Left colon (tissue), 2 donors: ENCODE measurements around the gene SCN1B. TPM values are rescaled to one million over a fixed set of nuclear protein-coding genes. Genes with fewer than 3 reads are reported as not detected.

Experiments
- ATAC-seq: fragments of 200-7000 bp; cut with Tn5 transposase; one replicate; pipeline ENCODE4 v1.9.1; 2020; ENCODE audit warnings: mild to moderate bottlenecking, moderate library complexity
- DNase-seq, 2 donors: peaks; one replicate each; pipeline ENCODE4 v3.0.0-alpha.2; 2020
- intact Hi-C, 2 donors: fragments of 100-400 bp; cut with DNase I in 1 of 2; cut with micrococcal nuclease in 1 of 2; formaldehyde crosslinking; loops; one replicate each; pipeline versions ENCODE4 v1.11.2 to v1.14.0; 2022; cut with DNase I, micrococcal nuclease
- total RNA-seq, 2 donors: library from RNA; stranded (reverse); fragmentation: NEBNext Ultra II Directional; extraction: Animal tissue kit (Norgen Biotek cat#: 25700); gene quantifications; one replicate each; pipeline ENCODE4 v1.2.1, GENCODE V29; 2021
- donor health status: DM: no; HTN: no; CAD: no.
- donor health status: DM: yes; HTN: yes; CAD: no.

The SCN1B gene
- total RNA-seq, 2 donors from 2014 or later: 2.2 to 4.1 TPM

GRCh38 chr19:35061583-35062373 lies 31.5 kb downstream of the SCN1B start:
- ATAC-seq: no peak
- intact Hi-C loops: loop anchor here in 1 of 2 donors (10.0 kb wide), 1 partner anchor 83 kb away; the partner anchor contains the start of gene FXYD7
- DNase-seq: no peak

DNA sequence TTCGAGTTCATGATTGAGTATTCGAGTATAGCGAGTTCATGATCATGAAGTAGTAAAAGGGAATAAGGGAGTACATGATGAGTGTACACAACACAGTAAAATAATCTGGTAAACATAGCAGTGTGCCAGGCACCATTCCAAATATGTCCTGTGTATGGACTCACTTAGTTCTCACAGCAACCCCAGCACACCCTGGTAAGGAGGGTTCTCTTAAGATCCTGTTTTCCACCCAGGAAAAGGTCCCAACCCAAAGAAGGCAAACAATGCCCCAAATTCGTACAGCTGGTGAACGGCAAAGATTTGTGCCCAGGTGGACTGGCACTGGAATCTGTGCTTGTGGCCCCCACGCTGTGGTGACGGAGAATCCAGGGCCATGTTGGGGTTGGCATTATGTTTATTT lies 32.7 kb downstream of the SCN1B start:
- DNase-seq: no peak
- no peak for ATAC-seq
- intact Hi-C loops: loop anchor here in 1 of 2 donors (10.0 kb wide), 1 partner anchor 82 kb away; the partner anchor contains the start of gene FXYD7

DNA sequence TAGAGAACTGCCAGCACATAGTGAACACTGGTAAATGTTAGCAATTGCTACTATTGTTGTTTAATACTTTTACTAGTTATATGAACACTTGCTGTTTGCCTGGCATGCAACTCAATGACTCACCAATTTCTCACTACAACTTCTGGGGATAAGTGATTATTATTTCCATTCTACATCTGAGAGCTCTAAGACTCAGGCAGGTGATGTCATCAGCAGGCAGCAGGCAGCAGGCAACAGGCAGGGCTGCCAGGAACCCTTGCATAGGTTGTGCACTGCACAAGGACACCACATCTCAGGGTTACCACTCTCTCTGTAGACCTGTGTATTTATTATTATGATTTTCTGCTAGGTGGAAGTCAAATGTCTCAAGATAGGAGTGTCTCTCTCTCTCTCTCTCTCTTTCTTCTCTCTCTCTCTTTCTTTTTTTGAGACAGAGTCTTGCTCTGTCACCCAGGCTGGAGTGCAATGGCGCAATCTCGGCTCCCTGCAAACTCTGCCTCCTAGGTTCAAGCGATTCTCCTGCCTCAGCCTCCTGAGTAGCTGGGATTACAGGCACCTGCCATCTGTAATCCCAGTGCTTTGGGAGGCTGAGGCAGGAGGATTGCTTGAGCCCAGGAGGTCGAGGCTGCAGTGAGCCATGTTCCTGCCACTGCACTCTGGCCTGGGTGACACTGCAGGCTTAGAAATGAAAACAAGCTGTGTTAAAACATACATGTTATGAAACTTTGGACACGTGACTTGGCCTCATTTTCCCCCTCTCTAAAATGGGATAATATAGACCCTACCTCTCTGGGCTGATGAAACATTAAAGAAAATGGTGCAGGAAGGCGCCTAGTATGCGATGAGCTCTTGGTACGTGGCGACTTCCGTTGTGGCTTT lies 33.9 kb downstream of the SCN1B start:
- DNase-seq: no peak
- no peak for ATAC-seq
- intact Hi-C loops: loop anchor here in 1 of 2 donors (10.0 kb wide), 1 partner anchor 81 kb away; the partner anchor contains the start of gene FXYD7

GRCh38 chr19:35065574-35065973 lies 35.3 kb downstream of the SCN1B start:
- intact Hi-C loops: loop anchor here in 1 of 2 donors (10.0 kb wide), 1 partner anchor 79 kb away; the partner anchor contains the start of gene FXYD7

GRCh38 chr19:35066121-35066520 lies 35.9 kb downstream of the SCN1B start:
- ATAC-seq: no peak
- intact Hi-C loops: loop anchor here in 1 of 2 donors (10.0 kb wide), 1 partner anchor 79 kb away; the partner anchor contains the start of gene FXYD7
- no peak for DNase-seq

More at GRCh38 chr19:35065574-35065973, 35.3 kb downstream of the SCN1B start:
- no peak for DNase-seq
- no peak for ATAC-seq

- ATAC-seq (peak; percentile 95), DNase-seq (peak; percentile 80 to 96)
- intact Hi-C loops: loop anchor here in 1 of 2 donors (10.0 kb wide), 1 partner anchor 78 kb away; the partner anchor contains the start of gene FXYD7
These were observed 36.7 kb downstream of the SCN1B start for GRCh38 chr19:35066691-35067563.

DNA sequence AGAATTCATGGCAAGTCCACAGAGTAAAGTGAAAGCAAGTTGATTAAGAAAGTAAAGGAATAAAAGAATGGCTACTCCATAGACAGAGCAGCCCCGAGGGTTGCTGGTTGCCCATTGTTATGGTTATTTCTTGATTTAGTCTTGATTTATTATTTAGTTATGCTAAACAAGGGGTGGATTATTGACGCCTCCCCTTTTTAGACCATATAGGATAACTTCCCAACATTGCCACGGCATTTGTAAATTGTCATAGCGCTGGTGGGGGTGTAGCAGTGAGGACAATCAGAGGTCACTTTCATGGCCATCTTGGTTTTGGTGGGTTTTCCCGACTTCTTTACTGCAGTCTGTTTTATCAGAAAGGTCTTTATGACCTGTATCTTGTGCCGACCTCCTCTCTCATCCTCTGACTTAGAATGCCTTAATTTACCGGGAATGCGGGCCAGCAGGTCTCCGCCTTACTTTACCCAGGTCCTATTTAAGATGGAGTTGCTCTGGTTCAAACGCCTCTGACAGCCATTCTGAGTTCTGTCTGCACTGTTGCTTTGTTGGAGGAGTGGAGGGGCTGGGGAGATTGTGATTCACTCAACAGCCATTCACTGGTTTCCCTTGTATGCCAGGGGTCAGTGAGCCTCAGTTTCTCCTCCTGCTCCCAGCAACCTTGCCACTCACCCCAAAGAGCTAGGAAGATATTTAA lies 38.8 kb downstream of the SCN1B start:
- DNase-seq (no peak), ATAC-seq (no peak)
- intact Hi-C loops: loop anchor here in 1 of 2 donors (10.0 kb wide), 1 partner anchor 76 kb away; the partner anchor contains the start of gene FXYD7

- ATAC-seq (no peak), DNase-seq (no peak)
- intact Hi-C loops: loop anchor here in 1 of 2 donors (10.0 kb wide), 1 partner anchor 75 kb away; the partner anchor contains the start of gene FXYD7
These were observed 39.4 kb downstream of the SCN1B start for GRCh38 chr19:35069696-35070095.

DNA sequence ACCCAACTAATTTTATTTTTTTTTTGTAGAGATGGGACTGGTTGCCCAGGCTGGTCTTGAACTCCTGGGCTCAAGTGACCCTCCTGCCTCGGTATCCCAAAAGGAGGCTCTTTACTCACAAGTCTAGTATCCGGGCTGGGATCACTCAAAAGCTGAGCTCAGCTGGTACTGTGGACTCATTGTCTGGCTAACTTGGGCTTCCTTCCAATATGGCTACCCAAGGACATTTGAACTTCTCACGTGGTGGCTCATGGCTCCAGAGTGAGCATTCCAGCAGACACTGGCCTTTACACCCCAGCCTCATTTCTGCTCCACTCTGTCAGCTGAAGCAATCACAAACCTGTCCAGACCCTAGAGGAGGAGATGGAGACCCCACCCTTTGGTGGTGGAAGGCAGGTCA lies 40.2 kb downstream of the SCN1B start:
- ATAC-seq (no peak), DNase-seq (no peak)

DNA sequence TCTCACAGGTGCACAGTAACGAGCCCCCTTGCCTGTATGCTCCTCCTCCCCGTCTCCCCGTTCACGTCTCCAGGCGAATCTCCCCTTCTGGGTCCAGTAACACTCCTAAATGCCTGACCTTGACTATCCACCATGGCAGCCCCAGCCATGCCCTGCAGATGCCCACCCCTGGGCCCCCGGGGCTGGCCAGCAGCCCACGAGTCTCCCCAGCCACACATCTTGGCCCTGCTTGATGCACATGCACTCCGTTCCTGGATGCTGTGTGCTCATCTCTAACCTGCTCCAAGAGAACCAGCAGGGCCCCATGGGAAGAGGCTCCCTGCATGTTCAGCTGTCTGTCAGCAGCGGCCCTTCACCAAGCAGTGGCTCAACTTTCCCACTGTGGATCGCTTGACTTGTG lies 43.2 kb downstream of the SCN1B start:
- ATAC-seq: no peak
- intact Hi-C loops: no loop called here
- DNase-seq: no peak

More for the DNA sequence above, 40.2 kb downstream of the SCN1B start:
- intact Hi-C loops: no loop called here

DNA sequence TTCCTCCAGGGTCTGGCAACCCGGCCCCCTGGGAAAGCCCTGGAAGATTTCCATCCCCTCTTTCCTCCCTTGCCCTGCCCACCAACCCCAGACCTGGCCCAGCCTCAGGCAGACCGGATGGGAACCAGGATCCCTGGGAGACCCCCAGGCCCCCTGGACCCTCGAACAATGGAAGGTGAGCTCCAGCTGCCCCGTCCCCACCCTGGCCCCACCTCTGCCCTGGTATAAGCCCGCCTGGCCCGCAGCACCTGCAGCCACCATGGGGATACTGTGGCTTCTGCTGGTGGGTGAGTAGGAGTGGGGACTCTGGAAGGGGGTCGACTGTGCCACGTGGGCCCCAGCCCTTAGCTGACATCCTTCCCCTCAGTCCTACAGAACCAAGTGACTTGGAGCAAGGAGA lies 43.7 kb downstream of the SCN1B start:
- ATAC-seq (no peak), DNase-seq (no peak)
- intact Hi-C loops: no loop called here

DNA sequence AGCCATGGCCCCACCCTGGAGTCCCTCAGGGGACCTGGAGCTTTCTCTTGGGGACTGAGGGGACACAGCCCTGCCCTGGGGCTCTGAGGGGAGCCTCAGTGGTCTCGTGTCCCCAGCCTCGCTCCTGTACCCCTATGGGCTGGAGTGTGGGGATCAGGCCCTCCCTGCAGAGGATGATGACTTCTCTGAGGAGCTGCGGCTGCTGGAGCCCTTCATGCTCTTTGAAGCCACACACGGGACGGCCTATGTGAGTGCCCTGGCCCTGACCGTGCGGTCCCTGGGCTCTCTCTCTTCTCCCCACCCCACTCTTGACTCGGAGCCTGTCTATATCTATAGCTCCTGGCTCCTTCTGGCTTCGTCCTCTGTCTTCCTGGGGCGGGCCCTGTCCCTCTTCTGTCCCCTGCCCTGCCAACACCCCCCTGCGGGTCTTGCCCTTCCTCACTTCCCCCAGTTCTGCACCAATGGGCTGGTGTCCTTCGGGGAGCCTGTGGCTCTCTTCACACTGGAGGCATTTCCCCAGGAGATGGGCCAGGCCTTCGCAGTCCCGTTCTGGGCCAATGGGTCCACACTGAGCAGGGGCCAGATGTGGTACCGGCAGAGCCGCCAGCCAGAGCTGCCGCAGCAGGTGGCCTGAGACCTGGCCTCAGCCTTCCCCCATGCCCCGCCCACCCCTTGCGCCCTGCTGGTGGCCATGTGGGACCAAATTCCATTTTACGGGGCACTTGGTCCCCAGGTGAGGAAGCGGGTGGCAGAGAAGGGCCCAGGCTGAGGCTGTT lies 44.3 kb downstream of the SCN1B start:
- no peak for ATAC-seq
- intact Hi-C loops: no loop called here
- DNase-seq: no peak

DNA sequence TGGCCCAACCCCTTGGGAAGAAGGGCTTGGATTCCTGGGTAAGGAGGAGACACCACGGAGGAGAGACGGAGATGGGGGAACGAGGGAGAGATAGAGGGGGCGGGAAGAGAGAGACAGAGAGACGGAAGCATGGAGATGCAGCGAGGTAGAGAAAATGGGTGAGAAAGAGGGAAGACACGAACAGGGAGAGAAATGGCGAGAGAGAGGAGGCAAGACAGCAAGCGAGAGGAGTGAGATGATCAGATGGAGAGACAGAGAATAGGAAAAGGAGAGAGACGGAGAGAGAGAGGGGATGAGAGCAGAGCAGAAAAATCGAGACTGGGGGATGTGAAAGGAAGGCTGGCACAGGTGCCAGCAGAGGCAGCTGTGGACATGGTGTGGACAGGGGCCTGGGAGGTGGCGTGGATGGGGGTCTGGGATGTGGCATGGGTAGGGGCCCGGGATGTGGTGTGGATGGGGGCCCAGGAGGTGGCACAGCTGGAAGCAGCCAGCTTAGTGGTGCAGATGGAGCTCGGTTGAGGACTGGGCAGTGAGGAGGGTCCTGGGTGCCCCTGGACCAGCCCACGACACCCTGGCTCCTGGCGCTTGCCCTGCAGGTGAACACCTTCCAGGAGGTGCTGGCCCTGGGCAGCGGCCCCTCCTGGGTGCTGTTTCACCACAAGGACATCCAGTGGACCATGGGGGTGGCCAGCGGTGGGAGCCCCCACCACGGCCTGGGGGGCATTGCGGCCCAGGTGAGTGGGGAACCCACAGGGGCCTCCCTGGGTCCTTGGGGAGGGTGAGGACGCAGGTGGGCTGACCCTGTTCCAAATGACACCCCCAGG lies 45.1 kb downstream of the SCN1B start:
- no peak for ATAC-seq
- DNase-seq: no peak
- intact Hi-C loops: no loop called here

DNA sequence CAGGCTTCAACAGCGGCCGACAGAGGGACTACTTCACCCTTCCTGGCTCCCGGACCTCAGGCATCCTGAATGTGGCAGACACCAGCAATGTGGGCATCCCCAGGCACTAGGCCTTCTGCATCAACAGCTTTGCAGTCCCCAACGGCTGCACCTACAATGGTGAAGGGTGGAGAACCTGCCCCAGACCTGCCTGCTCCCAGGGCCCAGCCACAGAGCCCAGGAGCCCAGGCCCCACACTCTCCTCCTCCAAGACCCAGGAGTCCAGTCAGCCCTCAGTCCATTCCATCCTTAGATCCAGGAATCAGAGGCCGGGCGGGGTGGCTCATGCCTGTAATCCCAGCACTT lies 45.7 kb downstream of the SCN1B start:
- ATAC-seq (no peak), DNase-seq (no peak)
- intact Hi-C loops: no loop called here

DNA sequence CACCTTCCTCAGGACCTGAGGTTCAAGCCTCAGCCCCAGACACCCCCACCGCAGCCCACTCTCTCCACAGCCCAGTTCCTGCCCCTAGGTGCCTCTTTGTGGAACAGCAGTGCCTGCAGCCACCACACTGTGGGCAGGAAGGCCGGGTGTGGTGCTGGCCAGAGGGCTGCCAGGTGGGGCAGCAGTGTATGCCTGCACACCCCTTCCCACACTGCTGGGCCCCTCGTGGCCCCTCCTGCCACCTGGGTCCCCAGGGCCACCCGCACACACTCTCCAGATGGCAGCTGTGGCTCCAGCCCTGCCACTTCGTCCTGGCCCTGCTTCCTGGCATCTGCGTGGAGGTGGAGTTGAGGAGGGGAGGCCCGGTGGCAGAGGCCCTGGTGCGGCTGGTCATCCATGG lies 46.4 kb downstream of the SCN1B start:
- no peak for ATAC-seq
- DNase-seq: no peak
- intact Hi-C loops: no loop called here
